Peyer's patch (tissue), 4 donors: ENCODE data around the gene CLDN5.

Experiments used
- POLR2A ChIP-seq, 2 donors: fragments of 450-650 bp; IDR thresholded peaks; one replicate each; pipeline ENCODE4 v1.5.1; 2017; ENCODE audit warnings: antibody characterized with exemption in 2 of 2, mild to moderate bottlenecking in 2 of 2, moderate library complexity in 2 of 2
- TF ChIP-seq, protein P1 (sequence below), 6 experiments: fragments of 450-650 bp in 4 of 6; fragments of 200-600 bp in 2 of 6; sonication (generic) in 1 of 6; IDR thresholded peaks; one replicate each; pipeline ENCODE4 v1.5.1; 2017 to 2019; ENCODE audit warnings: antibody characterized with exemption in 6 of 6, mild to moderate bottlenecking in 3 of 6, moderate library complexity in 1 of 6

DNA sequence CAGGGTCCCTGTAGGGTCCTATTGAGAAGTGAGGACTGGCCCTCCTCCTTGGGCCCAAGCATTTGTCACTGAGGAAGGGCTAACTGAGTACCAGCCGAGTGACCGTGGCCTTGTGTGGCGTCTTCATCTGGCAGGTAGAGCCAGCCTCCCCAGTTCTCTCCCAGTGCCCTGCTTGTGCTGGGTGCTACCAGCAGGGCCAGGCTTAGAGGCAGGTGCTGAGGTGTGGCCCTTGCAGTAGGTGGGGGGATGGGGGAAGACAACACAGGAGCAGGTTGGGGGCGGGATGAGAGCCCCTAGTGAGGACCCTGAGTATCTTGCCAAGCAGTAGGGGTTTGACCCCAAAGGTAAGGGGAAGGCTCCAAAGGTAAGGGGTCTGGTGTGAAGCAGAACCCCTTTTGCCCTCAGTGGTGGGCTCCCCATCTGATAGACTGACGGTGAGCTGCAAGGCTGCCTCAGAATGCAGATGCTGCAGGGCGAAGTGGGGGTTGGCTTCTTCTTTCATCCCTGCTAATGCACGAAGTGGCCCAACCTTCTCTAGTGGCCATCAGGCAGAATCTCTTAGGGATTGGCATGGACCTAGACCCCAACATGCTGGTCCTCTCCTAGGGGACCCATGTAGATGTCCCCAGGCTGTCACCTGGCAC is 24.9 kb downstream of the CLDN5 start:
- TF ChIP-seq, protein P1, sequence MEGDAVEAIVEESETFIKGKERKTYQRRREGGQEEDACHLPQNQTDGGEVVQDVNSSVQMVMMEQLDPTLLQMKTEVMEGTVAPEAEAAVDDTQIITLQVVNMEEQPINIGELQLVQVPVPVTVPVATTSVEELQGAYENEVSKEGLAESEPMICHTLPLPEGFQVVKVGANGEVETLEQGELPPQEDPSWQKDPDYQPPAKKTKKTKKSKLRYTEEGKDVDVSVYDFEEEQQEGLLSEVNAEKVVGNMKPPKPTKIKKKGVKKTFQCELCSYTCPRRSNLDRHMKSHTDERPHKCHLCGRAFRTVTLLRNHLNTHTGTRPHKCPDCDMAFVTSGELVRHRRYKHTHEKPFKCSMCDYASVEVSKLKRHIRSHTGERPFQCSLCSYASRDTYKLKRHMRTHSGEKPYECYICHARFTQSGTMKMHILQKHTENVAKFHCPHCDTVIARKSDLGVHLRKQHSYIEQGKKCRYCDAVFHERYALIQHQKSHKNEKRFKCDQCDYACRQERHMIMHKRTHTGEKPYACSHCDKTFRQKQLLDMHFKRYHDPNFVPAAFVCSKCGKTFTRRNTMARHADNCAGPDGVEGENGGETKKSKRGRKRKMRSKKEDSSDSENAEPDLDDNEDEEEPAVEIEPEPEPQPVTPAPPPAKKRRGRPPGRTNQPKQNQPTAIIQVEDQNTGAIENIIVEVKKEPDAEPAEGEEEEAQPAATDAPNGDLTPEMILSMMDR (IDR thresholded peaks at IDR 0.05) = no peak
- no peak for TF ChIP-seq POLR2A (IDR thresholded peaks at IDR 0.05)
